ENCODE data around the gene KIF6.

The KIF6 gene

GRCh38 chr6:39348740-39349139 lies 376.5 kb downstream of the KIF6 start:
- no peaks in the 10 kb centered on the region for H3K27me3 ChIP-seq (ENCODE audit: insufficient read depth, low read length, poor library complexity, severe bottlenecking)
- H3K36me3 ChIP-seq (ENCODE audit: insufficient read depth, low read length), result no peaks in the 10 kb centered on the region
- no peak overlapping the region for H3K4me3 ChIP-seq (ENCODE audit: low read length, poor library complexity, severe bottlenecking)
- no peak for TF ChIP-seq EZH2phosphoT487 (IDR thresholded peaks at IDR 0.05; ENCODE audit: borderline replicate concordance)
- TF ChIP-seq, protein P1, sequence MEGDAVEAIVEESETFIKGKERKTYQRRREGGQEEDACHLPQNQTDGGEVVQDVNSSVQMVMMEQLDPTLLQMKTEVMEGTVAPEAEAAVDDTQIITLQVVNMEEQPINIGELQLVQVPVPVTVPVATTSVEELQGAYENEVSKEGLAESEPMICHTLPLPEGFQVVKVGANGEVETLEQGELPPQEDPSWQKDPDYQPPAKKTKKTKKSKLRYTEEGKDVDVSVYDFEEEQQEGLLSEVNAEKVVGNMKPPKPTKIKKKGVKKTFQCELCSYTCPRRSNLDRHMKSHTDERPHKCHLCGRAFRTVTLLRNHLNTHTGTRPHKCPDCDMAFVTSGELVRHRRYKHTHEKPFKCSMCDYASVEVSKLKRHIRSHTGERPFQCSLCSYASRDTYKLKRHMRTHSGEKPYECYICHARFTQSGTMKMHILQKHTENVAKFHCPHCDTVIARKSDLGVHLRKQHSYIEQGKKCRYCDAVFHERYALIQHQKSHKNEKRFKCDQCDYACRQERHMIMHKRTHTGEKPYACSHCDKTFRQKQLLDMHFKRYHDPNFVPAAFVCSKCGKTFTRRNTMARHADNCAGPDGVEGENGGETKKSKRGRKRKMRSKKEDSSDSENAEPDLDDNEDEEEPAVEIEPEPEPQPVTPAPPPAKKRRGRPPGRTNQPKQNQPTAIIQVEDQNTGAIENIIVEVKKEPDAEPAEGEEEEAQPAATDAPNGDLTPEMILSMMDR (conservative IDR thresholded peaks at IDR 0.05; ENCODE audit: low read length), result no peak
- H4K20me1 ChIP-seq (ENCODE audit: insufficient read depth, low read length, poor library complexity, severe bottlenecking), result no peaks in the 10 kb centered on the region
- no peaks in the 10 kb centered on the region for H3K79me2 ChIP-seq (ENCODE audit: insufficient read depth, low read length)
- no peak overlapping the region for H2AFZ ChIP-seq (ENCODE audit: low read length)
- H3K4me2 ChIP-seq (ENCODE audit: low read depth, low read length, poor library complexity, severe bottlenecking), result no peak overlapping the region
- no peak overlapping the region for H3K9ac ChIP-seq (ENCODE audit: low read depth, low read length, poor library complexity, severe bottlenecking)
- H3K9me3 ChIP-seq (ENCODE audit: insufficient read depth, low read depth, low read length), result no peaks in the 10 kb centered on the region
- H3K4me1 ChIP-seq (ENCODE audit: insufficient read depth, low read length, poor library complexity, severe bottlenecking), result peaks cover under 1% of the 10 kb centered on the region
- H3F3A ChIP-seq (ENCODE audit: low read depth), result no peaks in the 10 kb centered on the region
- no peaks in the 10 kb centered on the region for H3K9me2 ChIP-seq (replicated peaks; ENCODE audit: low read depth, low read length)

DNA sequence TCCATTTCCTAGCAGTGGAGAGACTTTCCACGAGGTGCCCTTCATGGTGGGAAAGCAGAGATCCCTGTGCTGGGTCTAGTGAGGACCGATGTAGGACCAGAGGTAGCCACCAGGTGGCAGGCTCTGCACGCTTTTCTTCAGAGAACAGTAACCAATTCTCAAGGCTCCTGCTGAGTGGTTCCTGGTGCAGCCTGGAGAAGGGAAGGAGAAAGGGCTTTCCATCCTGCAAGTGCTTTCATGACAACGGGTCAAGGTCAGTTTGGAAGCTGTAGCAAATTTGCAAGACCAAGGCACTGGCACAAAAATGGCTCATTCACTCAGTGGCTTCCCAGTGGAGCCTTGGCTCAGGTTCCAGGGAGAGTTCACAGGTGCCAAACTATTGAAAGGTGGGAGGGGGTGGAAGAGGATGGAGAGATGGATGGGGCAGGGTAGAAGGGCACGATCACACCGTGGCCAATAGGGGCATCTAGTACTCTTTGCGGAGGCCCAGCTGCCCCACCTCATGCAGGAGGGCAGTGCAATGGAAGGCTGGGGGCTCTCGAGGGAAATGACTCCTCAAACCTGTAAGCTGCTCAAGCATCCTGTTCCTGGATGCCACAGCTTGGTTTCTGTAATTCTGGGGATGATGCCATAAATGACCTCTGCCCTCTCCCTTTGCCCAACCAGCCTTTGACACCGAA lies 377.2 kb downstream of the KIF6 start:
- Histone ChIP-seq H3K79me2 (ENCODE audit: insufficient read depth, low read length) (no peaks in the 10 kb centered on the region), H3K4me1 (ENCODE audit: insufficient read depth, low read length, poor library complexity, severe bottlenecking) (peaks cover 8% of the 10 kb centered on the region), H4K20me1 (ENCODE audit: insufficient read depth, low read length, poor library complexity, severe bottlenecking) (no peaks in the 10 kb centered on the region), H3K4me3 (ENCODE audit: low read length, poor library complexity, severe bottlenecking) (no peak overlapping the region), H3K9me2 (replicated peaks; ENCODE audit: low read depth, low read length) (no peaks in the 10 kb centered on the region), H3F3A (ENCODE audit: low read depth) (no peaks in the 10 kb centered on the region), H3K27me3 (ENCODE audit: insufficient read depth, low read length, poor library complexity, severe bottlenecking) (no peaks in the 10 kb centered on the region), H3K9ac (ENCODE audit: low read depth, low read length, poor library complexity, severe bottlenecking) (no peak overlapping the region), H3K4me2 (ENCODE audit: low read depth, low read length, poor library complexity, severe bottlenecking) (no peak overlapping the region), H2AFZ (ENCODE audit: low read length) (no peak overlapping the region), H3K36me3 (ENCODE audit: insufficient read depth, low read length) (no peaks in the 10 kb centered on the region), H3K9me3 (ENCODE audit: insufficient read depth, low read depth, low read length) (no peaks in the 10 kb centered on the region)
- TF ChIP-seq EZH2phosphoT487 (IDR thresholded peaks at IDR 0.05; ENCODE audit: borderline replicate concordance), result no peak
- TF ChIP-seq, protein P1 (conservative IDR thresholded peaks at IDR 0.05; ENCODE audit: low read length), result peak; percentile 89

- H3K36me3 ChIP-seq (ENCODE audit: insufficient read depth, low read length), result no peaks in the 10 kb centered on the region
- H3K9me2 ChIP-seq (replicated peaks; ENCODE audit: low read depth, low read length), result no peaks in the 10 kb centered on the region
- no peaks in the 10 kb centered on the region for H3F3A ChIP-seq (ENCODE audit: low read depth)
- no peak overlapping the region for H3K4me2 ChIP-seq (ENCODE audit: low read depth, low read length, poor library complexity, severe bottlenecking)
- no peaks in the 10 kb centered on the region for H4K20me1 ChIP-seq (ENCODE audit: insufficient read depth, low read length, poor library complexity, severe bottlenecking)
- no peak overlapping the region for H3K9ac ChIP-seq (ENCODE audit: low read depth, low read length, poor library complexity, severe bottlenecking)
- H3K4me1 ChIP-seq (ENCODE audit: insufficient read depth, low read length, poor library complexity, severe bottlenecking), result peaks cover 14% of the 10 kb centered on the region
- no peak for TF ChIP-seq EZH2phosphoT487 (IDR thresholded peaks at IDR 0.05; ENCODE audit: borderline replicate concordance)
- TF ChIP-seq, protein P1 (conservative IDR thresholded peaks at IDR 0.05; ENCODE audit: low read length), result no peak
- H3K27me3 ChIP-seq (ENCODE audit: insufficient read depth, low read length, poor library complexity, severe bottlenecking), result no peaks in the 10 kb centered on the region
- H3K9me3 ChIP-seq (ENCODE audit: insufficient read depth, low read depth, low read length), result no peaks in the 10 kb centered on the region
- no peak overlapping the region for H2AFZ ChIP-seq (ENCODE audit: low read length)
- H3K79me2 ChIP-seq (ENCODE audit: insufficient read depth, low read length), result no peaks in the 10 kb centered on the region
- no peak overlapping the region for H3K4me3 ChIP-seq (ENCODE audit: low read length, poor library complexity, severe bottlenecking)
Observed at GRCh38 chr6:39347206-39347605, 378.0 kb downstream of the KIF6 start.

All from Loucy (cell line).